WTC11 (cell line): ENCODE data around the gene PGLYRP2. TPM values are rescaled to one million over a fixed set of nuclear protein-coding genes. Genes with fewer than 3 reads are reported as not detected.

Source experiments
- ATAC-seq: fragments of 200-7000 bp; cut with Tn5 transposase; 2 replicates; pipeline ENCODE4 v1.10.0; 2021; ENCODE audit warnings: mild to moderate bottlenecking, moderate library complexity
- CTCF ChIA-PET: fragments of 300-600 bp; sonication (Branson Sonifier 250); formaldehyde crosslinking; loops from one replicate; lab custom pipeline; 2021; ENCODE audit warnings: antibody characterized with exemption; lab: Charles Lee
- POLR2A ChIA-PET: fragments of 350-600 bp; sonication (Branson Sonifier 250); formaldehyde crosslinking; loops from one replicate; lab custom pipeline; 2021; ENCODE audit warnings: antibody characterized with exemption; lab: Charles Lee
- DNase-seq: peaks from one replicate; pipeline ENCODE4 v3.0.0; 2021; ENCODE audit warnings: low spot score
- H3K27ac Mint-ChIP-seq: 2 replicates; pipeline ENCODE4 v1.8.0; 2021; ENCODE audit warnings: mixed read lengths
- H3K27me3 Mint-ChIP-seq: 2 replicates; pipeline ENCODE4 v1.8.0; 2021; ENCODE audit warnings: low read depth, mild to moderate bottlenecking, moderate library complexity, mixed read lengths
- H3K36me3 Mint-ChIP-seq: 2 replicates; pipeline ENCODE4 v1.8.0; 2021; ENCODE audit warnings: mixed read lengths
- H3K4me1 Mint-ChIP-seq: 2 replicates; pipeline ENCODE4 v1.8.0; 2022; ENCODE audit warnings: mixed read lengths
- H3K4me3 Mint-ChIP-seq: 2 replicates; pipeline ENCODE4 v1.8.0; 2021; ENCODE audit warnings: mild to moderate bottlenecking, moderate library complexity, mixed read lengths
- H3K9me3 Mint-ChIP-seq: 2 replicates; pipeline ENCODE4 v1.8.0; 2021; ENCODE audit warnings: mixed read lengths
- ATF1 ChIP-seq: sonication (generic); formaldehyde crosslinking; IDR thresholded peaks from 2 replicates; pipeline ENCODE4 v1.8.1; 2023; ENCODE audit warnings: mild to moderate bottlenecking, moderate library complexity, missing genetic modification reagents
- CREM ChIP-seq: sonication (generic); formaldehyde crosslinking; IDR thresholded peaks from 2 replicates; pipeline ENCODE4 v1.8.1; 2022; ENCODE audit warnings: mild to moderate bottlenecking, missing genetic modification reagents, moderate library complexity
- ESRRA ChIP-seq: sonication (generic); formaldehyde crosslinking; IDR thresholded peaks from 2 replicates; pipeline ENCODE4 v1.8.1; 2022; ENCODE audit warnings: mild to moderate bottlenecking, missing genetic modification reagents, borderline replicate concordance
- FOXJ3 ChIP-seq: sonication (generic); formaldehyde crosslinking; IDR thresholded peaks from 2 replicates; pipeline ENCODE4 v1.9.0; 2021; ENCODE audit warnings: missing genetic modification reagents, mild to moderate bottlenecking, borderline replicate concordance
- FOXP1 ChIP-seq: sonication (generic); formaldehyde crosslinking; IDR thresholded peaks from 2 replicates; pipeline ENCODE4 v1.8.0; 2022; ENCODE audit warnings: missing genetic modification reagents, mild to moderate bottlenecking, moderate library complexity, borderline replicate concordance
- GABPB1 ChIP-seq: sonication (generic); formaldehyde crosslinking; IDR thresholded peaks from 2 replicates; pipeline ENCODE4 v1.8.1; 2023; ENCODE audit warnings: mild to moderate bottlenecking, missing genetic modification reagents
- KAT7 ChIP-seq: sonication (generic); formaldehyde crosslinking; IDR thresholded peaks from 2 replicates; pipeline ENCODE4 v1.8.1; 2023; ENCODE audit warnings: missing genetic modification reagents, mild to moderate bottlenecking, borderline replicate concordance
- NFATC4 ChIP-seq: fragments of 250-450 bp; sonication (Bioruptor Pico); IDR thresholded peaks from 2 replicates; pipeline ENCODE4 v1.9.0; 2021; ENCODE audit warnings: mild to moderate bottlenecking
- NFYB ChIP-seq: sonication (generic); formaldehyde crosslinking; conservative IDR thresholded peaks from 2 replicates; pipeline ENCODE4 v1.8.0; 2022; ENCODE audit warnings: low read depth, missing genetic modification reagents
- PRRX2 ChIP-seq: fragments of 250-450 bp; sonication (Bioruptor Pico); IDR thresholded peaks from 2 replicates; pipeline ENCODE4 v1.8.0; 2021; ENCODE audit warnings: mild to moderate bottlenecking
- TP53 ChIP-seq: sonication (generic); formaldehyde crosslinking; IDR thresholded peaks from 2 replicates; pipeline ENCODE4 v1.8.1; 2023; ENCODE audit warnings: mild to moderate bottlenecking, missing genetic modification reagents
- ZNF317 ChIP-seq: sonication (generic); formaldehyde crosslinking; IDR thresholded peaks from 2 replicates; pipeline ENCODE4 v1.8.1; 2023; ENCODE audit warnings: low read depth, mild to moderate bottlenecking, moderate library complexity, missing genetic modification reagents, borderline replicate concordance
- ZNF423 ChIP-seq: fragments of 250-450 bp; sonication (Bioruptor Pico); IDR thresholded peaks from 2 replicates; pipeline ENCODE4 v2.1.2; 2022; ENCODE audit warnings: mild to moderate bottlenecking, moderate library complexity
- total RNA-seq: library from RNA; stranded (reverse); gene quantifications from 3 replicates; pipeline ENCODE4 v1.2.3, GENCODE V29; 2021
- TF ChIP-seq, protein P1 (sequence below): sonication (generic); formaldehyde crosslinking; IDR thresholded peaks from 2 replicates; pipeline ENCODE4 v1.8.0; 2022; ENCODE audit warnings: mild to moderate bottlenecking, missing genetic modification reagents
- TF ChIP-seq, protein P2 (sequence below): sonication (generic); formaldehyde crosslinking; IDR thresholded peaks from 2 replicates; pipeline ENCODE4 v1.8.1; 2023; ENCODE audit warnings: mild to moderate bottlenecking, missing genetic modification reagents, moderate library complexity
- TF ChIP-seq, protein P3 (sequence below): sonication (generic); formaldehyde crosslinking; IDR thresholded peaks from 2 replicates; pipeline ENCODE4 v1.8.0; 2023; ENCODE audit warnings: missing genetic modification reagents, mild to moderate bottlenecking, borderline replicate concordance
- TF ChIP-seq, protein P4 (sequence below): sonication (generic); formaldehyde crosslinking; IDR thresholded peaks from 2 replicates; pipeline ENCODE4 v1.8.1; 2022; ENCODE audit warnings: mild to moderate bottlenecking, missing genetic modification reagents, moderate library complexity, borderline replicate concordance
- TF ChIP-seq, protein P5 (sequence below): sonication (generic); formaldehyde crosslinking; IDR thresholded peaks from 2 replicates; pipeline ENCODE4 v1.8.0; 2022; ENCODE audit warnings: missing genetic modification reagents
- TF ChIP-seq, protein P6 (sequence below): sonication (generic); formaldehyde crosslinking; IDR thresholded peaks from 2 replicates; pipeline ENCODE4 v1.8.0; 2022; ENCODE audit warnings: mild to moderate bottlenecking, missing genetic modification reagents
- TF ChIP-seq, protein P7 (sequence below): sonication (generic); formaldehyde crosslinking; IDR thresholded peaks from 2 replicates; pipeline ENCODE4 v1.8.1; 2023; ENCODE audit warnings: mild to moderate bottlenecking, missing genetic modification reagents

PGLYRP2 gene
- total RNA-seq, 1 experiment from 2014 or later = not detected

DNA sequence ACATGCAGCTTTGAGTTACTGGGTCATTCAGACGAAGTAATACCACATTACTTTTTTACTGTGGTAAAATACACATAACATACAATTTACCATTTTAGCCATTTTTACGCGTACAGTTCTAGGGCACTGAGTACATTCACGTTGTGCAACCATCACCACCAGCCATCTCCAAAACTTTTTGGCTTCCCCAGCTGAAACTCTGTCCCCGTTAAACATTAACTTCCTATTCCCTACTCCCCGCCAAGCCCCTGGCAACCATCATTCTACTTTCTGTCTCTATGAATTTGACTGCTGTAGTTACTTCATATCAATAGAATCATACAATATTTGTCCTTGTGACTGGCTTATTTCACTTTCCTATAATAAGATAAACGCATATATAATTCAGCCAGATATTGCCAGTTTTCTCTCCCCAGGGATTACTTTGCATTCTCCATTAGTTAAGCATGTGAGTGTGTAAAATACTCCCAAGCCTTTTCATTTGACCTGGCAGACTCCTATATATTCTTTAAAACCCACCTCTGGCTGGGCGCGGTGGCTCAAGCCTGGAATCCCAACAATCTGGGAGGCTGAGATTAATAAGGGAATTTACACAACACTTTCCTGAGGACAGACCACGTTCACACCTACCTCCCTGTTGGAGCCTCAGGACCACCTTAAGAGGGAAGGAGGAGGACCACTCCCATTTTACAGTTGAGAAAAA lies 19.0 kb upstream of the PGLYRP2 start:
- Mint-ChIP-seq H3K27me3 (peaks cover 10% of the 10 kb centered on the region), H3K36me3 (no peaks in the 10 kb centered on the region), H3K4me3 (no peak overlapping the region), H3K9me3 (peaks cover 11% of the 10 kb centered on the region), H3K4me1 (peaks cover 4% of the 10 kb centered on the region), H3K27ac (no peak overlapping the region)
- TF ChIP-seq NFYB (CRISPR knock-in tag) (no peak), PRRX2 (CRISPR knock-in tag) (no peak), ZNF317 (CRISPR knock-in tag) (no peak), ZNF423 (no peak), TP53 (no peak), GABPB1 (CRISPR knock-in tag) (no peak)
- TF ChIP-seq, protein P1, sequence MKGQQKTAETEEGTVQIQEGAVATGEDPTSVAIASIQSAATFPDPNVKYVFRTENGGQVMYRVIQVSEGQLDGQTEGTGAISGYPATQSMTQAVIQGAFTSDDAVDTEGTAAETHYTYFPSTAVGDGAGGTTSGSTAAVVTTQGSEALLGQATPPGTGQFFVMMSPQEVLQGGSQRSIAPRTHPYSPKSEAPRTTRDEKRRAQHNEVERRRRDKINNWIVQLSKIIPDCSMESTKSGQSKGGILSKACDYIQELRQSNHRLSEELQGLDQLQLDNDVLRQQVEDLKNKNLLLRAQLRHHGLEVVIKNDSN (CRISPR knock-in tag) = no peak
- TF ChIP-seq, protein P2, sequence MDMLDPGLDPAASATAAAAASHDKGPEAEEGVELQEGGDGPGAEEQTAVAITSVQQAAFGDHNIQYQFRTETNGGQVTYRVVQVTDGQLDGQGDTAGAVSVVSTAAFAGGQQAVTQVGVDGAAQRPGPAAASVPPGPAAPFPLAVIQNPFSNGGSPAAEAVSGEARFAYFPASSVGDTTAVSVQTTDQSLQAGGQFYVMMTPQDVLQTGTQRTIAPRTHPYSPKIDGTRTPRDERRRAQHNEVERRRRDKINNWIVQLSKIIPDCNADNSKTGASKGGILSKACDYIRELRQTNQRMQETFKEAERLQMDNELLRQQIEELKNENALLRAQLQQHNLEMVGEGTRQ (CRISPR knock-in tag) = no peak
- TF ChIP-seq, protein P3, sequence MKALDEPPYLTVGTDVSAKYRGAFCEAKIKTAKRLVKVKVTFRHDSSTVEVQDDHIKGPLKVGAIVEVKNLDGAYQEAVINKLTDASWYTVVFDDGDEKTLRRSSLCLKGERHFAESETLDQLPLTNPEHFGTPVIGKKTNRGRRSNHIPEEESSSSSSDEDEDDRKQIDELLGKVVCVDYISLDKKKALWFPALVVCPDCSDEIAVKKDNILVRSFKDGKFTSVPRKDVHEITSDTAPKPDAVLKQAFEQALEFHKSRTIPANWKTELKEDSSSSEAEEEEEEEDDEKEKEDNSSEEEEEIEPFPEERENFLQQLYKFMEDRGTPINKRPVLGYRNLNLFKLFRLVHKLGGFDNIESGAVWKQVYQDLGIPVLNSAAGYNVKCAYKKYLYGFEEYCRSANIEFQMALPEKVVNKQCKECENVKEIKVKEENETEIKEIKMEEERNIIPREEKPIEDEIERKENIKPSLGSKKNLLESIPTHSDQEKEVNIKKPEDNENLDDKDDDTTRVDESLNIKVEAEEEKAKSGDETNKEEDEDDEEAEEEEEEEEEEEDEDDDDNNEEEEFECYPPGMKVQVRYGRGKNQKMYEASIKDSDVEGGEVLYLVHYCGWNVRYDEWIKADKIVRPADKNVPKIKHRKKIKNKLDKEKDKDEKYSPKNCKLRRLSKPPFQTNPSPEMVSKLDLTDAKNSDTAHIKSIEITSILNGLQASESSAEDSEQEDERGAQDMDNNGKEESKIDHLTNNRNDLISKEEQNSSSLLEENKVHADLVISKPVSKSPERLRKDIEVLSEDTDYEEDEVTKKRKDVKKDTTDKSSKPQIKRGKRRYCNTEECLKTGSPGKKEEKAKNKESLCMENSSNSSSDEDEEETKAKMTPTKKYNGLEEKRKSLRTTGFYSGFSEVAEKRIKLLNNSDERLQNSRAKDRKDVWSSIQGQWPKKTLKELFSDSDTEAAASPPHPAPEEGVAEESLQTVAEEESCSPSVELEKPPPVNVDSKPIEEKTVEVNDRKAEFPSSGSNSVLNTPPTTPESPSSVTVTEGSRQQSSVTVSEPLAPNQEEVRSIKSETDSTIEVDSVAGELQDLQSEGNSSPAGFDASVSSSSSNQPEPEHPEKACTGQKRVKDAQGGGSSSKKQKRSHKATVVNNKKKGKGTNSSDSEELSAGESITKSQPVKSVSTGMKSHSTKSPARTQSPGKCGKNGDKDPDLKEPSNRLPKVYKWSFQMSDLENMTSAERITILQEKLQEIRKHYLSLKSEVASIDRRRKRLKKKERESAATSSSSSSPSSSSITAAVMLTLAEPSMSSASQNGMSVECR (CRISPR knock-in tag) = no peak
- CTCF ChIA-PET = interaction anchor here (1.2 kb wide), 1 partner anchor 57 kb away, joined by 3 read pairs; no protein-coding TSS in a partner anchor
- ATAC-seq (no peak), DNase-seq (no peak)
- POLR2A ChIA-PET = no interaction called here

DNA sequence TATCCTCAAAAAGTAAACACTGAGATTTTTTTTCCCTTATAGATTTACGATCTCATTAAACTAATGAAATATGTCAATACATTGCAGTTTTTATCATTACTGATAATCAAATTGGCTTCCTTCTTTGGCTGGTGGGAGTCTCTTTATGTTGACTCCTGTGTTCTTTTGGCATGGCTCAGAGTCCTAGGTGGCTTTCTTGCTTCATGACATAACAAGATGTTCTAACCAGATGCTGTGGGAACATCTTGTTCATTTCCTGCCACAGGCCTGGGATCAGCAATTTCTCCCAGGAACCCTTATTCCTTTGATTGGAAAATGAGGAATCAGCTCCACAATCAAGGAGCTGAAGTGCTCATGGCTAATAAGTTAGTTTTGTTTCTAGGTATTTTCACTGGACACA lies 15.8 kb upstream of the PGLYRP2 start:
- Mint-ChIP-seq H3K9me3 (peaks cover 18% of the 10 kb centered on the region), H3K4me1 (peaks cover 4% of the 10 kb centered on the region), H3K36me3 (no peaks in the 10 kb centered on the region), H3K4me3 (no peak overlapping the region), H3K27ac (no peak overlapping the region), H3K27me3 (peaks cover 19% of the 10 kb centered on the region)
- ChIA-PET CTCF (no interaction called here), POLR2A (no interaction called here)
- DNase-seq = no peak
- no peak for ATAC-seq
- TF ChIP-seq FOXP1 (no peak), CREM (CRISPR knock-in tag) (no peak), ESRRA (no peak), KAT7 (CRISPR knock-in tag) (no peak), NFATC4 (no peak), FOXJ3 (CRISPR knock-in tag) (no peak), ATF1 (CRISPR knock-in tag) (no peak)
- TF ChIP-seq, protein P4, sequence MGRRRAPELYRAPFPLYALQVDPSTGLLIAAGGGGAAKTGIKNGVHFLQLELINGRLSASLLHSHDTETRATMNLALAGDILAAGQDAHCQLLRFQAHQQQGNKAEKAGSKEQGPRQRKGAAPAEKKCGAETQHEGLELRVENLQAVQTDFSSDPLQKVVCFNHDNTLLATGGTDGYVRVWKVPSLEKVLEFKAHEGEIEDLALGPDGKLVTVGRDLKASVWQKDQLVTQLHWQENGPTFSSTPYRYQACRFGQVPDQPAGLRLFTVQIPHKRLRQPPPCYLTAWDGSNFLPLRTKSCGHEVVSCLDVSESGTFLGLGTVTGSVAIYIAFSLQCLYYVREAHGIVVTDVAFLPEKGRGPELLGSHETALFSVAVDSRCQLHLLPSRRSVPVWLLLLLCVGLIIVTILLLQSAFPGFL (CRISPR knock-in tag) = no peak
- TF ChIP-seq, protein P2 (CRISPR knock-in tag) = no peak
- TF ChIP-seq, protein P5, sequence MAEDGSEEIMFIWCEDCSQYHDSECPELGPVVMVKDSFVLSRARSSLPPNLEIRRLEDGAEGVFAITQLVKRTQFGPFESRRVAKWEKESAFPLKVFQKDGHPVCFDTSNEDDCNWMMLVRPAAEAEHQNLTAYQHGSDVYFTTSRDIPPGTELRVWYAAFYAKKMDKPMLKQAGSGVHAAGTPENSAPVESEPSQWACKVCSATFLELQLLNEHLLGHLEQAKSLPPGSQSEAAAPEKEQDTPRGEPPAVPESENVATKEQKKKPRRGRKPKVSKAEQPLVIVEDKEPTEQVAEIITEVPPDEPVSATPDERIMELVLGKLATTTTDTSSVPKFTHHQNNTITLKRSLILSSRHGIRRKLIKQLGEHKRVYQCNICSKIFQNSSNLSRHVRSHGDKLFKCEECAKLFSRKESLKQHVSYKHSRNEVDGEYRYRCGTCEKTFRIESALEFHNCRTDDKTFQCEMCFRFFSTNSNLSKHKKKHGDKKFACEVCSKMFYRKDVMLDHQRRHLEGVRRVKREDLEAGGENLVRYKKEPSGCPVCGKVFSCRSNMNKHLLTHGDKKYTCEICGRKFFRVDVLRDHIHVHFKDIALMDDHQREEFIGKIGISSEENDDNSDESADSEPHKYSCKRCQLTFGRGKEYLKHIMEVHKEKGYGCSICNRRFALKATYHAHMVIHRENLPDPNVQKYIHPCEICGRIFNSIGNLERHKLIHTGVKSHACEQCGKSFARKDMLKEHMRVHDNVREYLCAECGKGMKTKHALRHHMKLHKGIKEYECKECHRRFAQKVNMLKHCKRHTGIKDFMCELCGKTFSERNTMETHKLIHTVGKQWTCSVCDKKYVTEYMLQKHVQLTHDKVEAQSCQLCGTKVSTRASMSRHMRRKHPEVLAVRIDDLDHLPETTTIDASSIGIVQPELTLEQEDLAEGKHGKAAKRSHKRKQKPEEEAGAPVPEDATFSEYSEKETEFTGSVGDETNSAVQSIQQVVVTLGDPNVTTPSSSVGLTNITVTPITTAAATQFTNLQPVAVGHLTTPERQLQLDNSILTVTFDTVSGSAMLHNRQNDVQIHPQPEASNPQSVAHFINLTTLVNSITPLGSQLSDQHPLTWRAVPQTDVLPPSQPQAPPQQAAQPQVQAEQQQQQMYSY (CRISPR knock-in tag) = no peak
- TF ChIP-seq, protein P6, sequence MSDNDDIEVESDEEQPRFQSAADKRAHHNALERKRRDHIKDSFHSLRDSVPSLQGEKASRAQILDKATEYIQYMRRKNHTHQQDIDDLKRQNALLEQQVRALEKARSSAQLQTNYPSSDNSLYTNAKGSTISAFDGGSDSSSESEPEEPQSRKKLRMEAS = no peak
- TF ChIP-seq, protein P7, sequence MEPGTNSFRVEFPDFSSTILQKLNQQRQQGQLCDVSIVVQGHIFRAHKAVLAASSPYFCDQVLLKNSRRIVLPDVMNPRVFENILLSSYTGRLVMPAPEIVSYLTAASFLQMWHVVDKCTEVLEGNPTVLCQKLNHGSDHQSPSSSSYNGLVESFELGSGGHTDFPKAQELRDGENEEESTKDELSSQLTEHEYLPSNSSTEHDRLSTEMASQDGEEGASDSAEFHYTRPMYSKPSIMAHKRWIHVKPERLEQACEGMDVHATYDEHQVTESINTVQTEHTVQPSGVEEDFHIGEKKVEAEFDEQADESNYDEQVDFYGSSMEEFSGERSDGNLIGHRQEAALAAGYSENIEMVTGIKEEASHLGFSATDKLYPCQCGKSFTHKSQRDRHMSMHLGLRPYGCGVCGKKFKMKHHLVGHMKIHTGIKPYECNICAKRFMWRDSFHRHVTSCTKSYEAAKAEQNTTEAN (CRISPR knock-in tag) = no peak
